Hepatocyte (in vitro differentiated cells): ENCODE measurements around the gene SPOCK3. TPM values are rescaled to one million over a fixed set of nuclear protein-coding genes. Genes with fewer than 3 reads are reported as not detected.

Source experiments
- DNase-seq: peaks from one replicate; pipeline ENCODE4 v3.0.0-alpha.2; 2016; ENCODE audit warnings: low spot score
- H2AFZ ChIP-seq: fragments of 200-600 bp; sonication (generic); 2 replicates; pipeline ENCODE4 v1.6.0; 2016; ENCODE audit warnings: antibody characterized with exemption, mild to moderate bottlenecking
- H3K27ac ChIP-seq: fragments of 200-600 bp; sonication (generic); 2 replicates; pipeline ENCODE4 v1.5.1; 2016; ENCODE audit warnings: mild to moderate bottlenecking
- H3K27me3 ChIP-seq: fragments of 200-600 bp; sonication (generic); 2 replicates; pipeline ENCODE4 v1.6.1; 2016
- H3K36me3 ChIP-seq: fragments of 200-600 bp; sonication (generic); replicated peaks from 2 replicates; pipeline ENCODE4 v1.5.1; 2016; ENCODE audit warnings: low read depth; ENCODE audit not compliant: insufficient read depth
- H3K4me1 ChIP-seq: fragments of 200-600 bp; sonication (generic); 2 replicates; pipeline ENCODE4 v1.5.1; 2016; ENCODE audit warnings: mild to moderate bottlenecking, moderate library complexity; ENCODE audit not compliant: insufficient read depth
- H3K4me2 ChIP-seq: fragments of 200-600 bp; sonication (generic); 2 replicates; pipeline ENCODE4 v1.6.0; 2016
- H3K4me3 ChIP-seq: fragments of 200-600 bp; sonication (generic); 2 replicates; pipeline ENCODE4 v1.5.1; 2016; ENCODE audit warnings: mild to moderate bottlenecking
- H3K79me2 ChIP-seq: fragments of 200-600 bp; sonication (generic); 2 replicates; pipeline ENCODE4 v1.6.0; 2017; ENCODE audit warnings: mild to moderate bottlenecking
- H3K9me2 ChIP-seq: fragments of 200-600 bp; sonication (generic); replicated peaks from 2 replicates; pipeline ENCODE4 v1.6.0; 2017; ENCODE audit warnings: mild to moderate bottlenecking; ENCODE audit not compliant: insufficient read depth
- H3K9me3 ChIP-seq: fragments of 200-600 bp; sonication (generic); 2 replicates; pipeline ENCODE4 v1.5.1; 2016; ENCODE audit warnings: low read depth, mild to moderate bottlenecking
- H4K20me1 ChIP-seq: fragments of 200-600 bp; sonication (generic); 2 replicates; pipeline ENCODE4 v1.6.0; 2016; ENCODE audit warnings: mild to moderate bottlenecking; ENCODE audit not compliant: insufficient read depth, poor library complexity, severe bottlenecking
- EZH2 ChIP-seq: fragments of 200-600 bp; sonication (generic); IDR thresholded peaks from 2 replicates; pipeline ENCODE4 v1.6.1; 2016; ENCODE audit warnings: antibody characterized with exemption, mild to moderate bottlenecking, borderline replicate concordance
- EZH2phosphoT487 ChIP-seq: fragments of 200-600 bp; sonication (generic); IDR thresholded peaks from one replicate; pipeline ENCODE4 v1.6.1; 2018; ENCODE audit warnings: antibody characterized with exemption, mild to moderate bottlenecking, low read depth, moderate library complexity; ENCODE audit not compliant: unreplicated experiment, severe bottlenecking
- WGBS: methylation state at CpG from one replicate; pipeline ENCODE4 v1.1.6; 2016; ENCODE audit warnings: low lambda C conversion rate; ENCODE audit errors: missing lambda C conversion rate; 5-methylcytosine and 5-hydroxymethylcytosine counted together
- polyA plus RNA-seq: library from polyadenylated mRNA; unstranded; fragments of >200 nt; fragmentation: Nextera tagmentation; extraction: Ambion mirVana; gene quantifications from 2 replicates; pipeline ENCODE4 v1.2.1, GENCODE V29; 2016
- total RNA-seq: library from RNA; depleted of rRNA; stranded (reverse); fragments of >200 nt; gene quantifications from 2 replicates; pipeline ENCODE4 v1.2.3, GENCODE V29; 2014
- TF ChIP-seq, protein P1 (sequence below): fragments of 200-600 bp; sonication (generic); IDR thresholded peaks from 2 replicates; pipeline ENCODE4 v1.5.1; 2016; ENCODE audit warnings: antibody characterized with exemption, mild to moderate bottlenecking; ENCODE audit not compliant: poor library complexity

SPOCK3 gene
- total and polyA plus RNA-seq, 2 experiments from 2014 or later: 3.0 to 3.4 TPM

DNA sequence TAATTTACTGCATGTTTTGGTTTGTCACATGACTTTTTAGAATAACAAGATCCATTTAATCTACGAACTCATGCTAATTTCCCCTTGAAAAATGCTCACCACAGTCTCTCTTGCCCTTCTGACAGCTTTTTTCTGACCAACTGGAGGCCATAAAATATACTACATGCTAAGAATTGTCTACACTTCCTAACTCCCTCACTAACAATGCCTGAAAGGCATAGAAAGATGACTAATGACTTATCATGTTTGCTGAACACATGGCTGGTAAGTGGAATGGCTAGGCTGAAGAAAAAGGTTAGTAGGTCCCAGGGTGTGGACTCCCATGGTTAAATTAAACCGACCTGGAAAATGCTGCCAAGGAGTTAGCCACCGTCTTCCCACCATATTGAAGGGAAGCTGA, 309.9 kb downstream of the SPOCK3 start:
- Histone ChIP-seq H3K79me2 (no peaks in the 10 kb centered on the region), H3K4me1 (no peaks in the 10 kb centered on the region), H2AFZ (no peak overlapping the region), H3K9me2 (no peaks in the 10 kb centered on the region), H4K20me1 (no peaks in the 10 kb centered on the region), H3K36me3 (no peaks in the 10 kb centered on the region), H3K27ac (no peak overlapping the region), H3K4me3 (no peak overlapping the region), H3K9me3 (no peaks in the 10 kb centered on the region), H3K27me3 (no peaks in the 10 kb centered on the region), H3K4me2 (no peak overlapping the region)
- no peak for TF ChIP-seq EZH2
- no peak for TF ChIP-seq EZH2phosphoT487
- TF ChIP-seq, protein P1, sequence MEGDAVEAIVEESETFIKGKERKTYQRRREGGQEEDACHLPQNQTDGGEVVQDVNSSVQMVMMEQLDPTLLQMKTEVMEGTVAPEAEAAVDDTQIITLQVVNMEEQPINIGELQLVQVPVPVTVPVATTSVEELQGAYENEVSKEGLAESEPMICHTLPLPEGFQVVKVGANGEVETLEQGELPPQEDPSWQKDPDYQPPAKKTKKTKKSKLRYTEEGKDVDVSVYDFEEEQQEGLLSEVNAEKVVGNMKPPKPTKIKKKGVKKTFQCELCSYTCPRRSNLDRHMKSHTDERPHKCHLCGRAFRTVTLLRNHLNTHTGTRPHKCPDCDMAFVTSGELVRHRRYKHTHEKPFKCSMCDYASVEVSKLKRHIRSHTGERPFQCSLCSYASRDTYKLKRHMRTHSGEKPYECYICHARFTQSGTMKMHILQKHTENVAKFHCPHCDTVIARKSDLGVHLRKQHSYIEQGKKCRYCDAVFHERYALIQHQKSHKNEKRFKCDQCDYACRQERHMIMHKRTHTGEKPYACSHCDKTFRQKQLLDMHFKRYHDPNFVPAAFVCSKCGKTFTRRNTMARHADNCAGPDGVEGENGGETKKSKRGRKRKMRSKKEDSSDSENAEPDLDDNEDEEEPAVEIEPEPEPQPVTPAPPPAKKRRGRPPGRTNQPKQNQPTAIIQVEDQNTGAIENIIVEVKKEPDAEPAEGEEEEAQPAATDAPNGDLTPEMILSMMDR: no peak
- 85% methylated on average over 3 of the region's 3 CpGs for WGBS
- DNase-seq: no peak

DNA sequence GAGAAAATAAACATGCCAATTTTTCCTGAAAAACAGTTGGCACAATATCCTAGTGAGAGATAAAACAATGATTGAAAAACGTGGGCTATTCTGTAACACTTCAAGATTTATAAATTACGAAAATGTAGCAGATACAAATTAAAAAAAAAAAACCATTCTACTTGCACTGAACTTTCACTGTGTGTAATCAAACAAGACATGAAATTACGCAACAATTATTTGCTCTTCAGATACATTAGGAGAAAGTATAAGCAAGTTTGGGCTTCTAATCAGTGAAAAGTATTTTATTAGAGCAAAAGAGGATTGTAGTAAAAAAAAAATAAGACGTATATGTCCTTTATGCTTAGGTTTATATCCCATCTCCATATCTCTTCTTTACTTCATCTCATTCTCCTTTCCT, 320.4 kb downstream of the SPOCK3 start:
- H2AFZ ChIP-seq: no peak overlapping the region
- 81% methylated on average over 4 of the region's 4 CpGs for WGBS
- H3K9me2 ChIP-seq: no peaks in the 10 kb centered on the region
- no peak overlapping the region for H3K27ac ChIP-seq
- H3K27me3 ChIP-seq: no peaks in the 10 kb centered on the region
- no peaks in the 10 kb centered on the region for H3K9me3 ChIP-seq
- H3K4me1 ChIP-seq: no peaks in the 10 kb centered on the region
- H4K20me1 ChIP-seq: no peaks in the 10 kb centered on the region
- DNase-seq: no peak
- H3K4me3 ChIP-seq: no peak overlapping the region
- H3K36me3 ChIP-seq: no peaks in the 10 kb centered on the region
- H3K79me2 ChIP-seq: no peaks in the 10 kb centered on the region
- H3K4me2 ChIP-seq: no peak overlapping the region
- TF ChIP-seq, protein P1: no peak

DNA sequence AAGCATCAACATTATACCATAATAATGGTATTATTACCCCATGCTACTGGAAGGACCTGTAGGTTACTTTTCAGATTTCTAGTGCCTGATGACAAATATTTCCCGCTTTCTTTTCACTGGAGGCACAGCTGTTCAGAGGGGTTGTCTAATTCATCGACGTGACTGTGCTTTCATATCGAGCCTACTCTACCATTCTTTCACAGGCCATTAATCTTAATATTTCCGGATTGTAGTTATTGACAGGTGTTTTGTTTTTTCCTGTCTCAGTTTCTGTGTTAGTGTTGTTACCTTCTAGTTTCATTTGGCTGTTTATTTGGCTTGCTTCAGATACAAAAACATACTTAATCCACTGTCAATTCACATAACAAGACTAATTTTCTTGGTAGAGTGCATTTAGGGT, 330.9 kb downstream of the SPOCK3 start:
- H3K79me2 ChIP-seq: no peaks in the 10 kb centered on the region
- no peaks in the 10 kb centered on the region for H3K4me1 ChIP-seq
- H2AFZ ChIP-seq: no peak overlapping the region
- no peaks in the 10 kb centered on the region for H3K9me2 ChIP-seq
- no peaks in the 10 kb centered on the region for H3K9me3 ChIP-seq
- H3K36me3 ChIP-seq: no peaks in the 10 kb centered on the region
- no peak overlapping the region for H3K4me2 ChIP-seq
- no peak overlapping the region for H3K4me3 ChIP-seq
- 88% methylated on average over 5 of the region's 5 CpGs for WGBS
- no peaks in the 10 kb centered on the region for H4K20me1 ChIP-seq
- no peak for DNase-seq
- H3K27me3 ChIP-seq: no peaks in the 10 kb centered on the region
- no peak overlapping the region for H3K27ac ChIP-seq
- TF ChIP-seq, protein P1: no peak
- TF ChIP-seq EZH2phosphoT487 (no peak), EZH2 (no peak)

DNA sequence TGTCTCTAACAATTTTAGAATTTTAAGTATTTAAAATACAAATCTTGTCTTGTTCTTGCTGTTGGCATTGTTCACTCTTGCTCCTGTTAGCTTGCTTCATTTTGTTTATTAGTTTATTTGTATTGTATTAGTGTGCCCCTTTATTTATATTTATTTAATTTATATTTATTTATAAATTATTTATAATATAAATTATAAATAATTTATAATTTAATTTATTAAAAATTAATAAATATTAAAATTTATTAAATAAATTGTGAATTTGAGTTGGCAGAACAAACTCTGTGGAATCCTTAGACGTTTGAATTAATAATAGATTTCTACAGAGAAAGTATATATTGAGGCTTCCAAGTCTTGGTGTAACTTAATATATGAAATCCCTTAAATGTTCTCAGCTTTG, 331.4 kb downstream of the SPOCK3 start:
- TF ChIP-seq, protein P1: no peak
- no peak for TF ChIP-seq EZH2
- no peak for TF ChIP-seq EZH2phosphoT487
- Histone ChIP-seq H3K27me3 (no peaks in the 10 kb centered on the region), H3K9me2 (no peaks in the 10 kb centered on the region), H3K4me1 (no peaks in the 10 kb centered on the region), H2AFZ (no peak overlapping the region), H3K4me2 (no peak overlapping the region), H3K9me3 (no peaks in the 10 kb centered on the region), H3K4me3 (no peak overlapping the region), H3K79me2 (no peaks in the 10 kb centered on the region), H4K20me1 (no peaks in the 10 kb centered on the region), H3K36me3 (no peaks in the 10 kb centered on the region), H3K27ac (no peak overlapping the region)
- WGBS: 60% methylated on average over 1 of the region's 1 CpG
- no peak for DNase-seq
